ENCODE results near the gene PTHLH.
A peak's percentile ranks its signal among the peaks of the same experiment; 100 is the strongest.

Gene PTHLH

GRCh38 chr12:27998170-27998569 is 25.6 kb upstream of the PTHLH start:
- Histone ChIP-seq H3K4me1 (ENCODE audit: insufficient read depth, low read length) (no peaks in the 10 kb centered on the region), H3K4me3 (ENCODE audit: low read length) (no peak overlapping the region), H3K36me3 (ENCODE audit: insufficient read depth, low read length) (no peaks in the 10 kb centered on the region), H3K9ac (ENCODE audit: low read depth, low read length) (no peak overlapping the region), H3K27me3 (ENCODE audit: insufficient read depth, low read length) (no peaks in the 10 kb centered on the region), H3K9me3 (ENCODE audit: insufficient read depth, low read depth, low read length) (no peaks in the 10 kb centered on the region), H3K27ac (ENCODE audit: low read depth, low read length) (no peak overlapping the region)
- WGBS: 100% methylated on average over 1 of the region's 2 CpGs

- H3K9me3 ChIP-seq (ENCODE audit: insufficient read depth, low read depth, low read length): no peaks in the 10 kb centered on the region
- H3K4me3 ChIP-seq (ENCODE audit: low read length): no peak overlapping the region
- H3K4me1 ChIP-seq (ENCODE audit: insufficient read depth, low read length): no peaks in the 10 kb centered on the region
- no peak overlapping the region; the same call in 1 of the 2 replicates for H3K27ac ChIP-seq (ENCODE audit: low read depth, low read length)
- H3K9ac ChIP-seq (ENCODE audit: low read depth, low read length): no peak overlapping the region
- no peaks in the 10 kb centered on the region for H3K27me3 ChIP-seq (ENCODE audit: insufficient read depth, low read length)
- no peaks in the 10 kb centered on the region for H3K36me3 ChIP-seq (ENCODE audit: insufficient read depth, low read length)
- WGBS: 86% methylated on average over 3 of the region's 3 CpGs
Measured at GRCh38 chr12:27996761-27997160, 24.2 kb upstream of the PTHLH start.

GRCh38 chr12:27995406-27995805 is 22.9 kb upstream of the PTHLH start:
- H3K36me3 ChIP-seq (ENCODE audit: insufficient read depth, low read length): no peaks in the 10 kb centered on the region
- 97% methylated on average over 1 of the region's 1 CpG for WGBS
- no peaks in the 10 kb centered on the region for H3K27me3 ChIP-seq (ENCODE audit: insufficient read depth, low read length)
- H3K9ac ChIP-seq (ENCODE audit: low read depth, low read length): no peak overlapping the region
- H3K27ac ChIP-seq (ENCODE audit: low read depth, low read length): no peak overlapping the region
- H3K9me3 ChIP-seq (ENCODE audit: insufficient read depth, low read depth, low read length): no peaks in the 10 kb centered on the region; the same call in 1 of the 2 replicates
- no peaks in the 10 kb centered on the region for H3K4me1 ChIP-seq (ENCODE audit: insufficient read depth, low read length)
- no peak overlapping the region for H3K4me3 ChIP-seq (ENCODE audit: low read length)

GRCh38 chr12:27988594-27989233 is 16.2 kb upstream of the PTHLH start:
- H3K36me3 ChIP-seq (ENCODE audit: insufficient read depth, low read length): no peaks in the 10 kb centered on the region
- H3K27ac ChIP-seq (ENCODE audit: low read depth, low read length): no peak overlapping the region
- no peaks in the 10 kb centered on the region for H3K4me1 ChIP-seq (ENCODE audit: insufficient read depth, low read length)
- no CpG with 5 or more reads among the region's 2 CpGs for WGBS
- no peak overlapping the region for H3K9ac ChIP-seq (ENCODE audit: low read depth, low read length)
- H3K9me3 ChIP-seq (ENCODE audit: insufficient read depth, low read depth, low read length): no peaks in the 10 kb centered on the region; the same call in 1 of the 2 replicates
- H3K4me3 ChIP-seq (ENCODE audit: low read length): no peak overlapping the region
- no peaks in the 10 kb centered on the region for H3K27me3 ChIP-seq (ENCODE audit: insufficient read depth, low read length)

- Histone ChIP-seq H3K27me3 (ENCODE audit: insufficient read depth, low read length) (no peaks in the 10 kb centered on the region), H3K4me1 (ENCODE audit: insufficient read depth, low read length) (no peaks in the 10 kb centered on the region), H3K4me3 (ENCODE audit: low read length) (no peak overlapping the region), H3K36me3 (ENCODE audit: insufficient read depth, low read length) (no peaks in the 10 kb centered on the region), H3K9me3 (ENCODE audit: insufficient read depth, low read depth, low read length) (no peaks in the 10 kb centered on the region; the same call in 1 of the 2 replicates), H3K27ac (ENCODE audit: low read depth, low read length) (no peak overlapping the region), H3K9ac (ENCODE audit: low read depth, low read length) (no peak overlapping the region)
- 71% methylated on average over 4 of the region's 5 CpGs for WGBS
Measured at GRCh38 chr12:27987331-27987730, 14.8 kb upstream of the PTHLH start.

- H3K9me3 ChIP-seq (ENCODE audit: insufficient read depth, low read depth, low read length): no peaks in the 10 kb centered on the region
- no peak overlapping the region for H3K9ac ChIP-seq (ENCODE audit: low read depth, low read length)
- no peaks in the 10 kb centered on the region for H3K4me1 ChIP-seq (ENCODE audit: insufficient read depth, low read length)
- 85% methylated on average over 2 of the region's 2 CpGs for WGBS
- H3K27me3 ChIP-seq (ENCODE audit: insufficient read depth, low read length): peaks cover 8% of the 10 kb centered on the region; the same call in 1 of the 2 replicates
- H3K36me3 ChIP-seq (ENCODE audit: insufficient read depth, low read length): no peaks in the 10 kb centered on the region
- no peak overlapping the region for H3K4me3 ChIP-seq (ENCODE audit: low read length)
- no peak overlapping the region for H3K27ac ChIP-seq (ENCODE audit: low read depth, low read length)
Measured at GRCh38 chr12:27984275-27984674, 11.7 kb upstream of the PTHLH start.

- WGBS: 86% methylated on average over 4 of the region's 4 CpGs
- Histone ChIP-seq H3K27ac (ENCODE audit: low read depth, low read length) (no peak overlapping the region), H3K9me3 (ENCODE audit: insufficient read depth, low read depth, low read length) (no peaks in the 10 kb centered on the region), H3K4me1 (ENCODE audit: insufficient read depth, low read length) (peaks cover 1% of the 10 kb centered on the region; the same call in 1 of the 2 replicates), H3K27me3 (ENCODE audit: insufficient read depth, low read length) (peaks cover 12% of the 10 kb centered on the region), H3K9ac (ENCODE audit: low read depth, low read length) (no peak overlapping the region), H3K36me3 (ENCODE audit: insufficient read depth, low read length) (no peaks in the 10 kb centered on the region), H3K4me3 (ENCODE audit: low read length) (no peak overlapping the region)
Measured at GRCh38 chr12:27982951-27983350, 10.4 kb upstream of the PTHLH start.

GRCh38 chr12:27982385-27982784 is 9.9 kb upstream of the PTHLH start:
- Histone ChIP-seq H3K36me3 (ENCODE audit: insufficient read depth, low read length) (no peaks in the 10 kb centered on the region), H3K4me1 (ENCODE audit: insufficient read depth, low read length) (peaks cover 4% of the 10 kb centered on the region; the same call in 1 of the 2 replicates), H3K9ac (ENCODE audit: low read depth, low read length) (no peak overlapping the region), H3K4me3 (ENCODE audit: low read length) (no peak overlapping the region), H3K27ac (ENCODE audit: low read depth, low read length) (no peak overlapping the region), H3K9me3 (ENCODE audit: insufficient read depth, low read depth, low read length) (no peaks in the 10 kb centered on the region), H3K27me3 (ENCODE audit: insufficient read depth, low read length) (peaks cover 18% of the 10 kb centered on the region)
- WGBS: 92% methylated on average over 2 of the region's 2 CpGs

GRCh38 chr12:27981874-27982273 is 9.3 kb upstream of the PTHLH start:
- H3K27ac ChIP-seq (ENCODE audit: low read depth, low read length): no peak overlapping the region
- 100% methylated on average over 1 of the region's 2 CpGs for WGBS

GRCh38 chr12:27979145-27979544 is 6.6 kb upstream of the PTHLH start:
- no peak overlapping the region for H3K27ac ChIP-seq (ENCODE audit: low read depth, low read length)
- H3K9ac ChIP-seq (ENCODE audit: low read depth, low read length): no peak overlapping the region
- peaks cover 11% of the 10 kb centered on the region; the same call in 1 of the 2 replicates for H3K4me1 ChIP-seq (ENCODE audit: insufficient read depth, low read length)
- H3K4me3 ChIP-seq (ENCODE audit: low read length): no peak overlapping the region
- peaks cover 50% of the 10 kb centered on the region for H3K27me3 ChIP-seq (ENCODE audit: insufficient read depth, low read length)
- no peaks in the 10 kb centered on the region for H3K9me3 ChIP-seq (ENCODE audit: insufficient read depth, low read depth, low read length)
- no peaks in the 10 kb centered on the region for H3K36me3 ChIP-seq (ENCODE audit: insufficient read depth, low read length)

More at GRCh38 chr12:27981874-27982273, 9.3 kb upstream of the PTHLH start:
- Histone ChIP-seq H3K4me1 (ENCODE audit: insufficient read depth, low read length) (peaks cover 4% of the 10 kb centered on the region; the same call in 1 of the 2 replicates), H3K36me3 (ENCODE audit: insufficient read depth, low read length) (no peaks in the 10 kb centered on the region), H3K9me3 (ENCODE audit: insufficient read depth, low read depth, low read length) (no peaks in the 10 kb centered on the region), H3K27me3 (ENCODE audit: insufficient read depth, low read length) (peaks cover 23% of the 10 kb centered on the region), H3K9ac (ENCODE audit: low read depth, low read length) (no peak overlapping the region), H3K4me3 (ENCODE audit: low read length) (no peak overlapping the region)

GRCh38 chr12:27975222-27976136 is 2.9 kb upstream of the PTHLH start:
- Histone ChIP-seq H3K9me3 (ENCODE audit: insufficient read depth, low read depth, low read length) (no peaks in the 10 kb centered on the region), H3K27ac (ENCODE audit: low read depth, low read length) (no peak overlapping the region), H3K4me3 (ENCODE audit: low read length) (peak overlapping the region; percentile 56), H3K9ac (ENCODE audit: low read depth, low read length) (no peak overlapping the region), H3K36me3 (ENCODE audit: insufficient read depth, low read length) (no peaks in the 10 kb centered on the region), H3K4me1 (ENCODE audit: insufficient read depth, low read length) (peaks cover 36% of the 10 kb centered on the region), H3K27me3 (ENCODE audit: insufficient read depth, low read length) (peaks cover 86% of the 10 kb centered on the region)
- 2% methylated on average over 61 of the region's 61 CpGs for WGBS
